Astrocyte (in vitro differentiated cells and primary cell): ENCODE data around the gene SLC12A5. TPM values are rescaled to one million over a fixed set of nuclear protein-coding genes. Genes with fewer than 3 reads are reported as not detected.
A peak's percentile ranks its signal among the peaks of the same experiment; 100 is the strongest.

Experiments used
- DNase-seq: peaks from one replicate; pipeline ENCODE4 v3.0.0-alpha.2; 2010; ENCODE audit warnings: low read depth
- FAIRE-seq: peaks from 2 replicates; lab custom pipeline; 2011; peaks lifted over from hg19 to GRCh38; lab: Jason Lieb, UNC
- H2AFZ ChIP-seq: 2 replicates; pipeline ENCODE4 v1.6.0; 2012; ENCODE audit warnings: low read depth, low read length, inconsistent platforms
- H3K27ac ChIP-seq: 2 replicates; pipeline ENCODE4 v1.5.1; 2011; ENCODE audit warnings: low read depth, low read length, inconsistent platforms
- H3K27me3 ChIP-seq: 2 replicates; pipeline ENCODE4 v1.6.0; 2011; ENCODE audit warnings: low read length, inconsistent platforms; ENCODE audit not compliant: insufficient read depth
- H3K36me3 ChIP-seq: 2 replicates; pipeline ENCODE4 v1.5.1; 2011; ENCODE audit warnings: low read length, inconsistent platforms; ENCODE audit not compliant: insufficient read depth
- H3K4me1 ChIP-seq: 2 replicates; pipeline ENCODE4 v1.5.1; 2011; ENCODE audit warnings: low read length, inconsistent platforms; ENCODE audit not compliant: insufficient read depth
- H3K4me2 ChIP-seq: 2 replicates; pipeline ENCODE4 v1.6.0; 2012; ENCODE audit warnings: low read length, inconsistent platforms
- H3K4me3 ChIP-seq: 2 replicates; pipeline ENCODE4 v1.5.1; 2011; ENCODE audit warnings: low read depth, mild to moderate bottlenecking, low read length, inconsistent platforms; ENCODE audit not compliant: insufficient read depth
- H3K79me2 ChIP-seq: 2 replicates; pipeline ENCODE4 v1.6.0; 2012; ENCODE audit warnings: mild to moderate bottlenecking, low read length, inconsistent platforms; ENCODE audit not compliant: insufficient read depth
- H3K9ac ChIP-seq: 2 replicates; pipeline ENCODE4 v1.6.0; 2012; ENCODE audit warnings: mild to moderate bottlenecking, low read length, inconsistent platforms
- H3K9me3 ChIP-seq: 2 replicates; pipeline ENCODE4 v1.5.1; 2012; ENCODE audit warnings: low read depth, mild to moderate bottlenecking, low read length, inconsistent platforms; ENCODE audit not compliant: insufficient read depth
- H4K20me1 ChIP-seq: 2 replicates; pipeline ENCODE4 v1.6.0; 2012; ENCODE audit warnings: low read length, inconsistent platforms; ENCODE audit not compliant: insufficient read depth
- H3K27ac Mint-ChIP-seq: one replicate; pipeline ENCODE4 v1.8.0; 2021; ENCODE audit warnings: mild to moderate bottlenecking, mixed read lengths; ENCODE audit not compliant: unreplicated experiment
- H3K27me3 Mint-ChIP-seq: one replicate; pipeline ENCODE4 v1.8.0; 2021; ENCODE audit warnings: low read depth, mixed read lengths; ENCODE audit not compliant: unreplicated experiment
- H3K36me3 Mint-ChIP-seq: one replicate; pipeline ENCODE4 v1.8.0; 2021; ENCODE audit warnings: low read depth, mixed read lengths; ENCODE audit not compliant: unreplicated experiment
- H3K4me1 Mint-ChIP-seq: one replicate; pipeline ENCODE4 v1.8.0; 2021; ENCODE audit warnings: low read depth, mixed read lengths; ENCODE audit not compliant: unreplicated experiment
- H3K4me3 Mint-ChIP-seq: one replicate; pipeline ENCODE4 v1.8.0; 2021; ENCODE audit warnings: mild to moderate bottlenecking, moderate library complexity, mixed read lengths; ENCODE audit not compliant: unreplicated experiment
- H3K9me3 Mint-ChIP-seq: one replicate; pipeline ENCODE4 v1.8.0; 2021; ENCODE audit warnings: mild to moderate bottlenecking, mixed read lengths; ENCODE audit not compliant: unreplicated experiment
- CTCF ChIP-seq: IDR thresholded peaks from 2 replicates; pipeline ENCODE4 v1.5.1; 2011; ENCODE audit warnings: low read depth, mild to moderate bottlenecking, inconsistent platforms, low read length, moderate library complexity; ENCODE audit not compliant: insufficient read depth
- EZH2 ChIP-seq: IDR thresholded peaks from 2 replicates; pipeline ENCODE4 v1.6.1; 2012; ENCODE audit warnings: mild to moderate bottlenecking, low read length, inconsistent platforms; ENCODE audit not compliant: insufficient read depth
- total RNA-seq: library from RNA; stranded (reverse); gene quantifications from 2 replicates; pipeline ENCODE4 v1.2.1, GENCODE V29; 2021

Gene SLC12A5
- total RNA-seq, 1 donor from 2014 or later = 14.6 TPM

- Histone ChIP-seq H3K4me1 (no peaks in the 10 kb centered on the region), H4K20me1 (peaks cover 4% of the 10 kb centered on the region), H3K27ac (no peak overlapping the region), H3K27me3 (peaks cover 47% of the 10 kb centered on the region), H3K9ac (no peak overlapping the region), H3K36me3 (no peaks in the 10 kb centered on the region), H3K9me3 (no peaks in the 10 kb centered on the region), H2AFZ (no peak overlapping the region), H3K79me2 (no peaks in the 10 kb centered on the region), H3K4me2 (no peak overlapping the region), H3K4me3 (no peak overlapping the region)
- no peaks in the 10 kb centered on the region for H3K9me3 Mint-ChIP-seq
- DNase-seq (no peak), FAIRE-seq (no peak)
- peak overlapping the region; percentile 89 for H3K4me3 Mint-ChIP-seq
- H3K4me1 Mint-ChIP-seq = peaks cover 2% of the 10 kb centered on the region
- H3K27me3 Mint-ChIP-seq = peaks cover 58% of the 10 kb centered on the region
- peaks cover 5% of the 10 kb centered on the region for H3K36me3 Mint-ChIP-seq
- H3K27ac Mint-ChIP-seq = no peak overlapping the region
- TF ChIP-seq EZH2 (no peak), CTCF (no peak)
These were observed 5.9 kb upstream of the SLC12A5 start for GRCh38 chr20:46023148-46023484.

GRCh38 chr20:46023999-46024398 is 5.0 kb upstream of the SLC12A5 start:
- Histone ChIP-seq H3K4me1 (no peaks in the 10 kb centered on the region), H3K27ac (no peak overlapping the region), H3K79me2 (no peaks in the 10 kb centered on the region), H4K20me1 (peaks cover 4% of the 10 kb centered on the region), H3K4me3 (no peak overlapping the region), H3K27me3 (peaks cover 45% of the 10 kb centered on the region), H3K9me3 (no peaks in the 10 kb centered on the region), H3K4me2 (no peak overlapping the region), H2AFZ (no peak overlapping the region), H3K36me3 (no peaks in the 10 kb centered on the region), H3K9ac (no peak overlapping the region)
- FAIRE-seq (no peak), DNase-seq (no peak)
- Mint-ChIP-seq H3K36me3 (peaks cover 6% of the 10 kb centered on the region), H3K27me3 (peaks cover 57% of the 10 kb centered on the region), H3K4me1 (peaks cover 2% of the 10 kb centered on the region), H3K9me3 (no peaks in the 10 kb centered on the region), H3K4me3 (peak overlapping the region; percentile 2), H3K27ac (peak overlapping the region; percentile 67)
- no peak for TF ChIP-seq EZH2
- TF ChIP-seq CTCF = no peak

GRCh38 chr20:46025376-46025783 is 3.6 kb upstream of the SLC12A5 start:
- no peak overlapping the region for H2AFZ ChIP-seq
- FAIRE-seq (no peak), DNase-seq (no peak)
- no peak overlapping the region for H3K9ac ChIP-seq
- Mint-ChIP-seq H3K4me3 (no peak overlapping the region), H3K9me3 (no peaks in the 10 kb centered on the region), H3K27ac (no peak overlapping the region), H3K4me1 (peaks cover 2% of the 10 kb centered on the region), H3K27me3 (peaks cover 66% of the 10 kb centered on the region), H3K36me3 (peaks cover 6% of the 10 kb centered on the region)
- peaks cover 4% of the 10 kb centered on the region for H4K20me1 ChIP-seq
- H3K9me3 ChIP-seq = no peaks in the 10 kb centered on the region
- TF ChIP-seq CTCF = no peak
- H3K4me1 ChIP-seq = no peaks in the 10 kb centered on the region
- peaks cover 44% of the 10 kb centered on the region for H3K27me3 ChIP-seq
- H3K27ac ChIP-seq = no peak overlapping the region
- H3K4me2 ChIP-seq = no peak overlapping the region
- H3K36me3 ChIP-seq = no peaks in the 10 kb centered on the region
- no peak overlapping the region for H3K4me3 ChIP-seq
- H3K79me2 ChIP-seq = no peaks in the 10 kb centered on the region
